Progenitor cell of endocrine pancreas (in vitro differentiated cells): ENCODE results near the gene EFCAB14. TPM values are rescaled to one million over a fixed set of nuclear protein-coding genes. Genes with fewer than 3 reads are reported as not detected.

Experiments used
- DNase-seq: peaks from one replicate; pipeline ENCODE4 v3.0.0; 2021; ENCODE audit warnings: low spot score; ENCODE audit not compliant: unreplicated experiment
- H3K27ac Mint-ChIP-seq: 2 replicates; pipeline ENCODE4 v1.8.0; 2021; ENCODE audit warnings: mild to moderate bottlenecking, moderate library complexity, mixed read lengths
- H3K27me3 Mint-ChIP-seq: 2 replicates; pipeline ENCODE4 v1.8.0; 2021; ENCODE audit warnings: mixed read lengths
- H3K36me3 Mint-ChIP-seq: 2 replicates; pipeline ENCODE4 v1.8.0; 2022; ENCODE audit warnings: mixed read lengths; ENCODE audit not compliant: insufficient read depth
- H3K4me1 Mint-ChIP-seq: 2 replicates; pipeline ENCODE4 v1.8.0; 2021; ENCODE audit warnings: low read depth, mixed read lengths
- H3K4me3 Mint-ChIP-seq: 2 replicates; pipeline ENCODE4 v1.8.0; 2021; ENCODE audit warnings: low read depth, mild to moderate bottlenecking, moderate library complexity, mixed read lengths
- H3K9me3 Mint-ChIP-seq: 2 replicates; pipeline ENCODE4 v1.8.0; 2021; ENCODE audit warnings: low read depth, mixed read lengths
- long read RNA-seq: library from polyadenylated mRNA; unstranded; transcript quantifications from one replicate; pipeline ENCODE4 v2.0.0, GENCODE V29; 2020
- total RNA-seq: library from RNA; stranded (reverse); gene quantifications from 2 replicates; pipeline ENCODE4 v1.2.1, GENCODE V29; 2021
- TF ChIP-seq, protein P1 (sequence below): fragments of 200-600 bp; sonication (generic); IDR thresholded peaks from one replicate; pipeline ENCODE4 v1.5.0; 2021; ENCODE audit warnings: antibody characterized with exemption, mild to moderate bottlenecking; ENCODE audit not compliant: unreplicated experiment

The EFCAB14 gene
- 63.6 and 65.2 TPM in 2 replicates for total RNA-seq
- long read RNA-seq, full-length matches to known transcripts, result 11 of 45 reads
- long read RNA-seq, partial matches to known transcripts, result 6 of 45 reads
- long read RNA-seq, other reads (novel, unspliced or antisense), result 28 of 45 reads

- TF ChIP-seq, protein P1, sequence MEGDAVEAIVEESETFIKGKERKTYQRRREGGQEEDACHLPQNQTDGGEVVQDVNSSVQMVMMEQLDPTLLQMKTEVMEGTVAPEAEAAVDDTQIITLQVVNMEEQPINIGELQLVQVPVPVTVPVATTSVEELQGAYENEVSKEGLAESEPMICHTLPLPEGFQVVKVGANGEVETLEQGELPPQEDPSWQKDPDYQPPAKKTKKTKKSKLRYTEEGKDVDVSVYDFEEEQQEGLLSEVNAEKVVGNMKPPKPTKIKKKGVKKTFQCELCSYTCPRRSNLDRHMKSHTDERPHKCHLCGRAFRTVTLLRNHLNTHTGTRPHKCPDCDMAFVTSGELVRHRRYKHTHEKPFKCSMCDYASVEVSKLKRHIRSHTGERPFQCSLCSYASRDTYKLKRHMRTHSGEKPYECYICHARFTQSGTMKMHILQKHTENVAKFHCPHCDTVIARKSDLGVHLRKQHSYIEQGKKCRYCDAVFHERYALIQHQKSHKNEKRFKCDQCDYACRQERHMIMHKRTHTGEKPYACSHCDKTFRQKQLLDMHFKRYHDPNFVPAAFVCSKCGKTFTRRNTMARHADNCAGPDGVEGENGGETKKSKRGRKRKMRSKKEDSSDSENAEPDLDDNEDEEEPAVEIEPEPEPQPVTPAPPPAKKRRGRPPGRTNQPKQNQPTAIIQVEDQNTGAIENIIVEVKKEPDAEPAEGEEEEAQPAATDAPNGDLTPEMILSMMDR, result no peak
- H3K27me3 Mint-ChIP-seq, result no peaks in the 10 kb centered on the region
- peak within 1 kb of the TSS; percentile 95 for H3K4me3 Mint-ChIP-seq
- H3K4me1 Mint-ChIP-seq, result peaks cover 43% of the 10 kb centered on the region
- peaks cover 5% of the 10 kb centered on the region for H3K36me3 Mint-ChIP-seq
- DNase-seq, result peak; percentile 99
- no peaks in the 10 kb centered on the region for H3K9me3 Mint-ChIP-seq
- H3K27ac Mint-ChIP-seq, result peak within 1 kb of the TSS; percentile 95
These were observed at the start of gene EFCAB14 for GRCh38 chr1:46718727-46719622. EFCAB14 (minus strand) TSS chr1:46719114; CDS start chr1:46718087, 1,027 bp downstream.

DNA sequence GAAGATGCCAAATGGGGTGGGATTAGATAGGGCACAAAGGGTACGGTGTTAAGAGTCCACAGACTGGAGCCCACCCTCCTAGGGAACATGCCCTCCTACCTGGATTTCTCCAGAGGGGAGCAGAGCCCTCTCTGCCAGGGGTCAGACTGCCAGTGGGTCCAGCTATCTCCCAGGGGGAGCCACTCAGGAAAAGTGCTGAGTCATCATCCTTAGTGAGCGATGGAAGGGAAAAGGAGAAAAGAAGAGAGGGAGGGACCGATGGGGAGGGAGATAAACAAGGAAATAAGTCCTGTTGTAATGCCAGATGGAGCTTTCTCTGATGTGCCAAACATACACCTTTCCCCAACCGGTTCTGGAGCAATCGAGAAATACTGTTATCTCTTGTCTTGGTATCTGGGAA is 49.5 kb upstream of the EFCAB14 start:
- H3K9me3 Mint-ChIP-seq, result peaks cover 29% of the 10 kb centered on the region
- H3K27ac Mint-ChIP-seq, result no peak overlapping the region

DNA sequence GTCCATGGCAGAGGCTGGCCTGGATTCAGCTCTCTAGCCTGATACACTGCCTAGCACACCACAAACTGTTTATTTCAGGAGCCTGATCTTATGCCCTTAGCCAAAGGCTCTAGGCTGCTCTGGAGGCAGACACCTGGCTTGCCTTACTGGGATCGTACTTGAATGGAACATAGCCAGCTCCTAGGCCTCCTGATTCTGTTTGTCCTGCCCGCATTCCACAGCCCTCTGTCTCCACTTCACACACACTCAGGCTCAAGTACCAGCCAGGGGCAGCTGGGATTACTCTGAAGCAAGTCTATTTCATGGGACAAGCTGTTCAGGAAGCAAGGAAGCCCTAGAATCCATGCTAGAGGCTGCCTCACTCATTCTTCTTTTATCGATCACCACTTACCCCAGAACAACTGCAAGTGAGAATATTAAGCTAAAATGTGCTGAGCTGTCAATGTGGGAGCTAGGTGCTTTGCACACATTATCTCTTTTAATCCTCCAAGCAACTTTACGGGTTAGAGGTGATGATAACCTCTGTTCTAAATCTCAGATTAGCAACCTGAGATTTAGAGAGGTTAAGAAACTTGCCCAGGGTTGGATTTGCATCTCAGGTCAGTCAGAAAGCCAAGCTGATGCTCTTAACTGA is 48.9 kb upstream of the EFCAB14 start:
- Mint-ChIP-seq H3K36me3 (peaks cover 3% of the 10 kb centered on the region), H3K9me3 (peaks cover 27% of the 10 kb centered on the region), H3K4me1 (peaks cover 11% of the 10 kb centered on the region), H3K4me3 (no peak overlapping the region), H3K27ac (peak overlapping the region; percentile 29), H3K27me3 (no peaks in the 10 kb centered on the region)
- TF ChIP-seq, protein P1, result no peak
- no peak for DNase-seq

More for the DNA sequence above, 49.5 kb upstream of the EFCAB14 start:
- Mint-ChIP-seq H3K36me3 (peaks cover 3% of the 10 kb centered on the region), H3K4me3 (no peak overlapping the region), H3K27me3 (no peaks in the 10 kb centered on the region), H3K4me1 (peaks cover 11% of the 10 kb centered on the region)
- no peak for DNase-seq
- TF ChIP-seq, protein P1, result no peak

GRCh38 chr1:46764402-46764801 is 45.5 kb upstream of the EFCAB14 start:
- H3K4me3 Mint-ChIP-seq, result no peak overlapping the region
- H3K36me3 Mint-ChIP-seq, result no peaks in the 10 kb centered on the region
- TF ChIP-seq, protein P1, result no peak
- DNase-seq, result no peak
- no peak overlapping the region for H3K27ac Mint-ChIP-seq
- peaks cover 6% of the 10 kb centered on the region for H3K9me3 Mint-ChIP-seq
- peaks cover 16% of the 10 kb centered on the region for H3K4me1 Mint-ChIP-seq
- no peaks in the 10 kb centered on the region for H3K27me3 Mint-ChIP-seq

DNA sequence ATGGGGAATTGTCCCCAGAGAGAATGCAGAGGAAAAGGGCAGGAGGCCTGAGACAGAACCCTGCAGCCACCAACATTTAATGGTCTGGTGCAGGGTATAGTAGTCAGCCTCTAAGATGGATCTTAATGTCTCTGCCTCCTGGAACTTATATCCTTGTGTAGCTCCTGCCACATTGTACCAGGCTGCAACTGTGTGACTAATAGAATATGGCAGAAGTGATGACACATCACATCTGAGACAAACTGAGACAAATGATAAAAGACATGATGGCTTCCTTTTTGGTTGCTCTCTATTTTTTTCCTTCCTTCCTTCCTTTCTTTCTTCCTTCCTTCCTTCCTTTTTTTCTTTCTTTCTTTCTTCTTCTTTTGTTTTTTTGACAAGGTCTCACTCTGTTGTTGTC is 42.8 kb upstream of the EFCAB14 start:
- TF ChIP-seq, protein P1, result no peak
- Mint-ChIP-seq H3K27me3 (no peaks in the 10 kb centered on the region), H3K27ac (no peak overlapping the region), H3K36me3 (no peaks in the 10 kb centered on the region), H3K9me3 (peaks cover 3% of the 10 kb centered on the region), H3K4me1 (peaks cover 29% of the 10 kb centered on the region), H3K4me3 (no peak overlapping the region)
- no peak for DNase-seq
